A673 (cell line): ENCODE results near the gene TAOK3. TPM values are rescaled to one million over a fixed set of nuclear protein-coding genes. Genes with fewer than 3 reads are reported as not detected.

Experiments used
- BruUV-seq: library from RNA; stranded (reverse); fragments of 400-500 nt; replicated peaks from 2 replicates; lab custom pipeline; 2021; lab: Mats Ljungman, UMichigan
- CTCF ChIA-PET: fragments of 300-600 bp; sonication (Branson Sonifier 250); formaldehyde crosslinking; loops from one replicate; lab custom pipeline; 2022; ENCODE audit warnings: antibody characterized with exemption; lab: Charles Lee
- POLR2A ChIA-PET: fragments of 300-600 bp; sonication (Branson Sonifier 250); formaldehyde crosslinking; loops from one replicate; lab custom pipeline; 2022; ENCODE audit warnings: antibody characterized with exemption; ENCODE audit not compliant: low non-redundant PET; lab: Charles Lee
- DNase-seq: peaks from one replicate; pipeline ENCODE4 v3.0.0-alpha.2; 2015; ENCODE audit warnings: low spot score
- H3K27ac ChIP-seq: fragments of 200-600 bp; sonication (generic); 2 replicates; pipeline ENCODE4 v1.5.1; 2016; ENCODE audit warnings: mixed run types, low read depth, mild to moderate bottlenecking, mixed read lengths, antibody characterized with exemption, low read length; ENCODE audit not compliant: poor library complexity, severe bottlenecking
- H3K27me3 ChIP-seq: fragments of 200-600 bp; sonication (generic); replicated peaks from 2 replicates; pipeline ENCODE4 v1.6.1; 2017; ENCODE audit warnings: mixed run types, low read depth, mild to moderate bottlenecking, mixed read lengths, antibody characterized with exemption, low read length; ENCODE audit not compliant: insufficient read depth, poor library complexity
- H3K36me3 ChIP-seq: fragments of 200-600 bp; sonication (generic); 2 replicates; pipeline ENCODE4 v1.6.1; 2016; ENCODE audit warnings: mixed run types, mild to moderate bottlenecking, mixed read lengths, antibody characterized with exemption, low read length; ENCODE audit not compliant: insufficient read depth, poor library complexity, severe bottlenecking
- H3K4me1 ChIP-seq: fragments of 200-600 bp; sonication (generic); 2 replicates; pipeline ENCODE4 v1.6.1; 2017; ENCODE audit warnings: mixed run types, mild to moderate bottlenecking, mixed read lengths, antibody characterized with exemption, low read length; ENCODE audit not compliant: insufficient read depth, poor library complexity, severe bottlenecking
- H3K4me3 ChIP-seq: fragments of 200-600 bp; sonication (generic); 2 replicates; pipeline ENCODE4 v1.5.1; 2016; ENCODE audit warnings: low read depth, mixed run types, mild to moderate bottlenecking, mixed read lengths, low read length; ENCODE audit not compliant: poor library complexity, severe bottlenecking
- H3K9me3 ChIP-seq: fragments of 200-600 bp; sonication (generic); 2 replicates; pipeline ENCODE4 v1.6.1; 2016; ENCODE audit warnings: mixed run types, low read depth, mild to moderate bottlenecking, mixed read lengths, antibody characterized with exemption, low read length; ENCODE audit not compliant: poor library complexity, severe bottlenecking
- EZH2 ChIP-seq: fragments of 200-600 bp; sonication (generic); IDR thresholded peaks from 2 replicates; pipeline ENCODE4 v1.6.1; 2017; ENCODE audit warnings: borderline replicate concordance, low read depth, mild to moderate bottlenecking, mixed read lengths, antibody characterized with exemption, low read length; ENCODE audit not compliant: poor library complexity, severe bottlenecking
- intact Hi-C: fragments of 100-400 bp; cut with micrococcal nuclease; formaldehyde crosslinking; loops from one replicate; pipeline ENCODE4 v1.10.0; 2022; ENCODE audit not compliant: unreplicated experiment
- total RNA-seq: library from RNA; stranded (reverse); gene quantifications from 2 replicates; pipeline ENCODE4 v1.2.3, GENCODE V29; 2021
- TF ChIP-seq, protein P1 (sequence below): fragments of 300-800, 200-600 bp; sonication (generic); conservative IDR thresholded peaks from 2 replicates; pipeline ENCODE4 v1.5.1; 2017; ENCODE audit warnings: low read depth, mild to moderate bottlenecking, antibody characterized with exemption, low read length, moderate library complexity, mixed read lengths

The TAOK3 gene
- total RNA-seq, 1 experiment from 2014 or later = 48.9 TPM

DNA sequence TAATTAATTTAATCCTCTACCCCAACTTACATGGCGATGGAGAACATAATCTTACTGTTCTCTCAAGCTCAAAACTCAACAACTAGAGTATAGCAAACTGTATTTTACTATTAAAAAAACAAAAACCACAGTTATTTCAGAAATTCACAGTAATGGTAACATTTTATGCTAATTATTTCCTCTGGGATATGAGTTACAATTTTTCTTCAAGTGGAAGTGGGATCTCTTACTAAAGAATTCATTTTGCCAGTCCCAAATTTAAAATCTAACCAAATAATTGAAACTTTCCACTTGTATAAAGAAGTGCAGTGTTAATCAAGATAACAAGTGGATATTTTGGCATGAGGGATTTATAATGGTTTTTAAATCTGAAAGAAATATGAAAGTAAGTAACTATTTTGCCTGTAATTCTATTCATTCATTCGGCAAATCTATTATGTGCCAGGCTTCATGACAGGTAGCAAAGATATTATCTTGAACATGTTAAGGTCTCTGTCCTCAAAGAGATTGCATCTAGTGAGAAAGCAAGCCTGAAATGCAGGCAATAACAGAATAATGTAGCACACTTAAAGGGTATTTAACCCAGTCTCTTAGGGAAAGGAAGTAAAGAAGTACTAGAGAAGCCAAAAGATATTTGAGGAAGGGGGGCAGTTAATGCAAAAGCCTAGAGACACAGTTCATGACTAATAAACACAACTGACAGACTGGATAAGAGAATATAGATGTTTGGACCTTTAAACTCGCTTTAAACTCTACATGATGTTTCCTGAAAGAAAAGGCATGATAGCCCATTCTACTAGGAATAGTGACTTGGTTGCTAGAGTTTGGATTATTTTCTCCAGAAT lies 44.0 kb downstream of the TAOK3 start:
- ChIA-PET POLR2A (interaction anchor here (0.7 kb wide), 1 partner anchor 17 kb away, joined by 4 read pairs; no protein-coding TSS in a partner anchor), CTCF (interaction anchor here (0.6 kb wide), 1 partner anchor 209 kb away, joined by 5 read pairs; no protein-coding TSS in a partner anchor)
- BruUV-seq = no TSS peak
- Histone ChIP-seq H3K9me3 (no peaks in the 10 kb centered on the region), H3K4me1 (peaks cover 80% of the 10 kb centered on the region), H3K27me3 (no peaks in the 10 kb centered on the region), H3K4me3 (no peak overlapping the region), H3K36me3 (peaks cover 4% of the 10 kb centered on the region), H3K27ac (peak overlapping the region; percentile 70)
- DNase-seq = no peak
- no peak for TF ChIP-seq EZH2
- TF ChIP-seq, protein P1, sequence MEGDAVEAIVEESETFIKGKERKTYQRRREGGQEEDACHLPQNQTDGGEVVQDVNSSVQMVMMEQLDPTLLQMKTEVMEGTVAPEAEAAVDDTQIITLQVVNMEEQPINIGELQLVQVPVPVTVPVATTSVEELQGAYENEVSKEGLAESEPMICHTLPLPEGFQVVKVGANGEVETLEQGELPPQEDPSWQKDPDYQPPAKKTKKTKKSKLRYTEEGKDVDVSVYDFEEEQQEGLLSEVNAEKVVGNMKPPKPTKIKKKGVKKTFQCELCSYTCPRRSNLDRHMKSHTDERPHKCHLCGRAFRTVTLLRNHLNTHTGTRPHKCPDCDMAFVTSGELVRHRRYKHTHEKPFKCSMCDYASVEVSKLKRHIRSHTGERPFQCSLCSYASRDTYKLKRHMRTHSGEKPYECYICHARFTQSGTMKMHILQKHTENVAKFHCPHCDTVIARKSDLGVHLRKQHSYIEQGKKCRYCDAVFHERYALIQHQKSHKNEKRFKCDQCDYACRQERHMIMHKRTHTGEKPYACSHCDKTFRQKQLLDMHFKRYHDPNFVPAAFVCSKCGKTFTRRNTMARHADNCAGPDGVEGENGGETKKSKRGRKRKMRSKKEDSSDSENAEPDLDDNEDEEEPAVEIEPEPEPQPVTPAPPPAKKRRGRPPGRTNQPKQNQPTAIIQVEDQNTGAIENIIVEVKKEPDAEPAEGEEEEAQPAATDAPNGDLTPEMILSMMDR = no peak
- intact Hi-C loops = no loop called here

DNA sequence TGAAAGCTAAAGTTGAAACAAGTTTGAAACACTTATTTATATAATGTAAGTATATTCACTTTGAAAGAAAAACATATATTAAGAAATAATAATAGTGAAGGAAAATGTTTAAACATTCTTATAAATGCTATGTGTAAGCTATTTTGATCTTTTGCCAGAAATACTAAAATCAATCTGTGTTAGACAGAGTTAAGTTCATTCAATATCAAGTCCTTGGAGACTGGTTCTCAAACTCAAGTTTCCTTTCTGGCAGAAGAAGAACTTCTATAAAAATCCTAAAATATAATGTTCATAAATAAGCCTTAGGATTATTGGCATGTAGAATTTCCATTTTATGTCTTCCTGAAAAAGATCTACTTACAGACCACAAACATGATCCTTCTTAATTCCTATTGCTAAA lies 45.3 kb downstream of the TAOK3 start:
- BruUV-seq = no TSS peak
- H3K9me3 ChIP-seq = no peaks in the 10 kb centered on the region
- POLR2A ChIA-PET = no interaction called here
- intact Hi-C loops = no loop called here
- CTCF ChIA-PET = no interaction called here
- H3K4me1 ChIP-seq = peaks cover 70% of the 10 kb centered on the region
- TF ChIP-seq, protein P1 = no peak
- no peak for TF ChIP-seq EZH2
- DNase-seq = peak; percentile 51
- H3K36me3 ChIP-seq = peaks cover 4% of the 10 kb centered on the region
- H3K4me3 ChIP-seq = no peak overlapping the region
- H3K27ac ChIP-seq = peak overlapping the region; percentile 70
- no peaks in the 10 kb centered on the region for H3K27me3 ChIP-seq

DNA sequence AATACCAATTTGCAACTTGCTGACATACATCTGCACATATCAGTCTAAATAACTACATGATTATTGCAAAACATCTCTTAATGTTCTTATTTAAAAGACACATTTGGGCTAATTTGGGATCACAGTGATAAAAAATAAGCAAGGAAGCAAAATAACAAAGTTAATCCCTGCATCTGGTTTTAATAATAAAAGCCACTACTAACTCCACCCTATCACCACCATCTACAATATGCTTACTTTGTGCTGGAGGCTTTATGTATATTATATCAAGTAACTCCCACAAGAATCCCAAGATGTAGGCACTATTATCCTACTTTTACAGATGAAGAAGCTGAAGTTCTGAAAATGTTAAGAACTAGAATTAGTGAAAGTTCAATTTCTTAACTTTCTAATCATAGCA lies 45.7 kb downstream of the TAOK3 start:
- no peaks in the 10 kb centered on the region for H3K27me3 ChIP-seq
- BruUV-seq = no TSS peak

More for the DNA sequence above, 45.7 kb downstream of the TAOK3 start:
- Histone ChIP-seq H3K4me3 (no peak overlapping the region), H3K9me3 (no peaks in the 10 kb centered on the region), H3K36me3 (peaks cover 4% of the 10 kb centered on the region), H3K4me1 (peaks cover 66% of the 10 kb centered on the region), H3K27ac (peak overlapping the region; percentile 70)
- no peak for TF ChIP-seq EZH2
- TF ChIP-seq, protein P1 = no peak
- DNase-seq = peak; percentile 73
- POLR2A ChIA-PET = no interaction called here
- intact Hi-C loops = no loop called here
- CTCF ChIA-PET = no interaction called here
